Loucy (cell line): ENCODE data around the gene KSR2.

ENCODE experiments used
- H2AFZ ChIP-seq: fragments of 200-600 bp; sonication (generic); 2 replicates; pipeline ENCODE4 v1.6.0; 2016; ENCODE audit warnings: antibody characterized with exemption, mild to moderate bottlenecking, low read length, moderate library complexity
- H3F3A ChIP-seq: fragments of 200-600 bp; 2 replicates; pipeline ENCODE4 v1.6.0; 2016; ENCODE audit warnings: antibody characterized with exemption, low read depth, mild to moderate bottlenecking
- H3K27me3 ChIP-seq: fragments of 200-600 bp; sonication (generic); 2 replicates; pipeline ENCODE4 v1.6.1; 2014; ENCODE audit warnings: low read length, mild to moderate bottlenecking; ENCODE audit not compliant: insufficient read depth, poor library complexity, severe bottlenecking
- H3K36me3 ChIP-seq: fragments of 200-600 bp; sonication (generic); 2 replicates; pipeline ENCODE4 v1.6.1; 2016; ENCODE audit warnings: low read length; ENCODE audit not compliant: insufficient read depth
- H3K4me1 ChIP-seq: fragments of 200-600 bp; sonication (generic); 2 replicates; pipeline ENCODE4 v1.5.1; 2014; ENCODE audit warnings: low read length, mild to moderate bottlenecking; ENCODE audit not compliant: insufficient read depth, poor library complexity, severe bottlenecking
- H3K4me2 ChIP-seq: fragments of 200-600 bp; sonication (generic); 2 replicates; pipeline ENCODE4 v1.6.0; 2014; ENCODE audit warnings: antibody characterized with exemption, low read length, low read depth, mild to moderate bottlenecking; ENCODE audit not compliant: poor library complexity, severe bottlenecking
- H3K4me3 ChIP-seq: fragments of 200-600 bp; sonication (generic); 2 replicates; pipeline ENCODE4 v1.5.1; 2014; ENCODE audit warnings: low read length, mild to moderate bottlenecking, mixed read lengths; ENCODE audit not compliant: poor library complexity, severe bottlenecking
- H3K79me2 ChIP-seq: fragments of 200-600 bp; sonication (generic); 2 replicates; pipeline ENCODE4 v1.6.1; 2014; ENCODE audit warnings: low read length; ENCODE audit not compliant: insufficient read depth
- H3K9ac ChIP-seq: fragments of 200-600 bp; sonication (generic); 2 replicates; pipeline ENCODE4 v1.6.0; 2014; ENCODE audit warnings: mild to moderate bottlenecking, low read depth, low read length, moderate library complexity; ENCODE audit not compliant: poor library complexity, severe bottlenecking
- H3K9me2 ChIP-seq: fragments of 200-600 bp; sonication (generic); replicated peaks from 2 replicates; pipeline ENCODE4 v1.6.1; 2016; ENCODE audit warnings: low read depth, low read length, mixed read lengths
- H3K9me3 ChIP-seq: fragments of 200-600 bp; sonication (generic); 2 replicates; pipeline ENCODE4 v1.6.1; 2014; ENCODE audit warnings: mild to moderate bottlenecking, antibody characterized with exemption, low read length, low read depth; ENCODE audit not compliant: insufficient read depth
- H4K20me1 ChIP-seq: fragments of 200-600 bp; sonication (generic); 2 replicates; pipeline ENCODE4 v1.6.0; 2014; ENCODE audit warnings: antibody characterized with exemption, low read length, mild to moderate bottlenecking; ENCODE audit not compliant: insufficient read depth, poor library complexity, severe bottlenecking
- CTCF ChIP-seq: fragments of 200-600 bp; sonication (generic); conservative IDR thresholded peaks from 2 replicates; pipeline ENCODE4 v1.5.1; 2014; ENCODE audit warnings: mild to moderate bottlenecking, antibody characterized with exemption, low read length
- EZH2phosphoT487 ChIP-seq: fragments of 200-600 bp; IDR thresholded peaks from 2 replicates; pipeline ENCODE4 v1.6.1; 2018; ENCODE audit warnings: antibody characterized with exemption, mild to moderate bottlenecking, moderate library complexity, borderline replicate concordance

Gene KSR2

GRCh38 chr12:117594481-117594880 is 374.3 kb downstream of the KSR2 start:
- Histone ChIP-seq H3K27me3 (no peaks in the 10 kb centered on the region), H3K79me2 (no peaks in the 10 kb centered on the region), H3K9me3 (no peaks in the 10 kb centered on the region; the same call in 1 of the 2 replicates), H3K4me3 (no peak overlapping the region), H3K9me2 (no peaks in the 10 kb centered on the region), H3F3A (no peaks in the 10 kb centered on the region), H3K9ac (no peak overlapping the region), H2AFZ (no peak overlapping the region), H3K4me2 (no peak overlapping the region), H3K4me1 (no peaks in the 10 kb centered on the region), H3K36me3 (no peaks in the 10 kb centered on the region), H4K20me1 (no peaks in the 10 kb centered on the region)
- TF ChIP-seq CTCF (no peak), EZH2phosphoT487 (no peak)

GRCh38 chr12:117593815-117594400 is 374.9 kb downstream of the KSR2 start:
- no peak overlapping the region for H3K4me2 ChIP-seq
- no peaks in the 10 kb centered on the region for H3K9me2 ChIP-seq
- no peaks in the 10 kb centered on the region for H3K79me2 ChIP-seq
- H3K9ac ChIP-seq, result no peak overlapping the region
- no peaks in the 10 kb centered on the region for H3K27me3 ChIP-seq
- H3K4me3 ChIP-seq, result no peak overlapping the region
- no peaks in the 10 kb centered on the region for H3K36me3 ChIP-seq
- TF ChIP-seq CTCF (no peak), EZH2phosphoT487 (no peak)
- no peaks in the 10 kb centered on the region for H3F3A ChIP-seq
- H3K9me3 ChIP-seq, result no peaks in the 10 kb centered on the region; the same call in 1 of the 2 replicates
- no peaks in the 10 kb centered on the region for H3K4me1 ChIP-seq
- H4K20me1 ChIP-seq, result no peaks in the 10 kb centered on the region
- H2AFZ ChIP-seq, result no peak overlapping the region

GRCh38 chr12:117592588-117593305 is 376.0 kb downstream of the KSR2 start:
- Histone ChIP-seq H3K36me3 (no peaks in the 10 kb centered on the region), H3K27me3 (no peaks in the 10 kb centered on the region), H2AFZ (no peak overlapping the region), H3K9ac (no peak overlapping the region), H3K9me2 (no peaks in the 10 kb centered on the region), H3K4me3 (no peak overlapping the region), H3F3A (no peaks in the 10 kb centered on the region), H3K4me2 (no peak overlapping the region), H3K4me1 (no peaks in the 10 kb centered on the region), H4K20me1 (no peaks in the 10 kb centered on the region), H3K9me3 (no peaks in the 10 kb centered on the region; the same call in 1 of the 2 replicates), H3K79me2 (no peaks in the 10 kb centered on the region)
- TF ChIP-seq CTCF, result no peak
- no peak for TF ChIP-seq EZH2phosphoT487
